Esophagus muscularis mucosa (tissue), 4 donors: Measurements from ENCODE around the gene PDE4D. TPM values are rescaled to one million over a fixed set of nuclear protein-coding genes. Genes with fewer than 3 reads are reported as not detected.

ENCODE experiments used
- DNase-seq: peaks from one replicate; pipeline ENCODE4 v3.0.0-alpha.2; 2017; ENCODE audit errors: extremely low spot score
- H3K27ac ChIP-seq, 4 donors: fragments of 200-600 bp; sonication (generic); replicated peaks in 1 of 4; 1 replicate in 3 of 4; 2 replicates in 1 of 4; pipeline ENCODE4 v1.5.1; 2016 to 2019; ENCODE audit warnings: mild to moderate bottlenecking in 1 of 4
- H3K27me3 ChIP-seq, 4 donors: fragments of 200-600 bp; sonication (generic); one replicate each; pipeline versions ENCODE4 v1.5.1 to v1.6.0; 2016 to 2019
- H3K36me3 ChIP-seq, 4 donors: fragments of 200-600 bp; sonication (generic); one replicate each; pipeline ENCODE4 v1.5.1; 2016 to 2019
- H3K4me1 ChIP-seq, 4 donors: fragments of 200-600 bp; sonication (generic); one replicate each; pipeline ENCODE4 v1.5.1; 2016 to 2019
- H3K4me3 ChIP-seq, 4 donors: fragments of 200-600 bp; sonication (generic); 1 replicate in 2 of 4; 2 replicates in 2 of 4; pipeline ENCODE4 v1.5.1; 2016 to 2019; ENCODE audit warnings: mild to moderate bottlenecking in 4 of 4, moderate library complexity in 1 of 4
- H3K9me3 ChIP-seq, 4 donors: fragments of 200-600 bp; sonication (generic); 1 replicate in 3 of 4; 2 replicates in 1 of 4; pipeline ENCODE4 v1.5.1; 2016 to 2019
- EP300 ChIP-seq: sonication (generic); formaldehyde crosslinking; IDR thresholded peaks from one replicate; pipeline ENCODE4 v1.6.1; 2017; ENCODE audit warnings: antibody characterized with exemption
- POLR2A ChIP-seq: fragments of 450-650 bp; IDR thresholded peaks from one replicate; pipeline ENCODE4 v1.6.1; 2017; ENCODE audit warnings: antibody characterized with exemption, moderate library complexity, mild to moderate bottlenecking, low read depth
- POLR2AphosphoS5 ChIP-seq, 2 donors: sonication (generic); formaldehyde crosslinking; IDR thresholded peaks; one replicate each; pipeline ENCODE4 v1.6.1; 2017; ENCODE audit warnings: antibody characterized with exemption in 2 of 2
- WGBS: methylation state at CpG from one replicate; pipeline ENCODE4 v1.1.5; 2018; 5-methylcytosine and 5-hydroxymethylcytosine counted together
- intact Hi-C: fragments of 100-400 bp; cut with DNase I; formaldehyde crosslinking; loops from one replicate; pipeline ENCODE4 v1.15.1; 2023
- total RNA-seq, 4 donors: library from RNA; depleted of rRNA; stranded (reverse); fragments of >200 nt; gene quantifications; one replicate each; pipeline versions ENCODE4 v1.1.0 to v1.2.1, GENCODE V29; 2016
- TF ChIP-seq, protein P1 (sequence below), 3 experiments: fragments of 200-600 bp in 2 of 3; fragments of 450-650 bp in 1 of 3; sonication (generic) in 2 of 3; IDR thresholded peaks; one replicate each; pipeline ENCODE4 v1.5.1; 2017 to 2019; ENCODE audit warnings: antibody characterized with exemption in 3 of 3, mild to moderate bottlenecking in 2 of 3, moderate library complexity in 1 of 3

PDE4D gene
- total RNA-seq, 4 donors from 2014 or later: 39.2 to 87.0 (median 50.2) TPM

DNA sequence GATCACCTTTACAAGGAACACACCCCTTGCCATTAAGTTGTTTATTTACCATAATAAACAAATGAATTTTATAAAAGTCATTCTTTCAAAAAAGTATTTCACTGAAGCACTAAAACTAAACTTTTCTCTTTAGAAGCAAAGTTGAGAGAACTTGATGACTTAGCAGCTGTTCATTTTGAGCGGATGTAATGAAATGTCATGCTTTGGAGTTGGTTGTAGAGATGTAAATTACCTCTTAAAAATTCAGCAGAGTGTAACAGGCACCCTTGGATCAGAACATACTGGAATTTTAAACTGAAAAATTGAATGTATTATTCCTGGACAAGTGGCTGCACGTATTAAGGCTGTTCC lies 617.2 kb downstream of the PDE4D start:
- peaks cover 11 to 26% (median 22%) of the 10 kb centered on the region in 4 donors for H3K4me1 ChIP-seq
- intact Hi-C loops: loop anchor here (5.0 kb wide), 2 partner anchors 81 to 84 kb away; no protein-coding TSS in a partner anchor
- WGBS: 43% methylated on average over 2 of the region's 2 CpGs
- no peak for TF ChIP-seq POLR2AphosphoS5 (IDR thresholded peaks at IDR 0.05)
- TF ChIP-seq POLR2A: no peak
- TF ChIP-seq, protein P1, sequence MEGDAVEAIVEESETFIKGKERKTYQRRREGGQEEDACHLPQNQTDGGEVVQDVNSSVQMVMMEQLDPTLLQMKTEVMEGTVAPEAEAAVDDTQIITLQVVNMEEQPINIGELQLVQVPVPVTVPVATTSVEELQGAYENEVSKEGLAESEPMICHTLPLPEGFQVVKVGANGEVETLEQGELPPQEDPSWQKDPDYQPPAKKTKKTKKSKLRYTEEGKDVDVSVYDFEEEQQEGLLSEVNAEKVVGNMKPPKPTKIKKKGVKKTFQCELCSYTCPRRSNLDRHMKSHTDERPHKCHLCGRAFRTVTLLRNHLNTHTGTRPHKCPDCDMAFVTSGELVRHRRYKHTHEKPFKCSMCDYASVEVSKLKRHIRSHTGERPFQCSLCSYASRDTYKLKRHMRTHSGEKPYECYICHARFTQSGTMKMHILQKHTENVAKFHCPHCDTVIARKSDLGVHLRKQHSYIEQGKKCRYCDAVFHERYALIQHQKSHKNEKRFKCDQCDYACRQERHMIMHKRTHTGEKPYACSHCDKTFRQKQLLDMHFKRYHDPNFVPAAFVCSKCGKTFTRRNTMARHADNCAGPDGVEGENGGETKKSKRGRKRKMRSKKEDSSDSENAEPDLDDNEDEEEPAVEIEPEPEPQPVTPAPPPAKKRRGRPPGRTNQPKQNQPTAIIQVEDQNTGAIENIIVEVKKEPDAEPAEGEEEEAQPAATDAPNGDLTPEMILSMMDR (IDR thresholded peaks at IDR 0.05): no peak
- DNase-seq: no peak
- no peaks in the 10 kb centered on the region for H3K9me3 ChIP-seq
- H3K4me3 ChIP-seq: peak overlapping the region; percentile 56 to 60 (median 60)
- H3K27me3 ChIP-seq: no peaks in the 10 kb centered on the region
- peak overlapping the region; percentile 83 to 89 (median 84) for H3K27ac ChIP-seq
- H3K36me3 ChIP-seq: no peaks in the 10 kb centered on the region

DNA sequence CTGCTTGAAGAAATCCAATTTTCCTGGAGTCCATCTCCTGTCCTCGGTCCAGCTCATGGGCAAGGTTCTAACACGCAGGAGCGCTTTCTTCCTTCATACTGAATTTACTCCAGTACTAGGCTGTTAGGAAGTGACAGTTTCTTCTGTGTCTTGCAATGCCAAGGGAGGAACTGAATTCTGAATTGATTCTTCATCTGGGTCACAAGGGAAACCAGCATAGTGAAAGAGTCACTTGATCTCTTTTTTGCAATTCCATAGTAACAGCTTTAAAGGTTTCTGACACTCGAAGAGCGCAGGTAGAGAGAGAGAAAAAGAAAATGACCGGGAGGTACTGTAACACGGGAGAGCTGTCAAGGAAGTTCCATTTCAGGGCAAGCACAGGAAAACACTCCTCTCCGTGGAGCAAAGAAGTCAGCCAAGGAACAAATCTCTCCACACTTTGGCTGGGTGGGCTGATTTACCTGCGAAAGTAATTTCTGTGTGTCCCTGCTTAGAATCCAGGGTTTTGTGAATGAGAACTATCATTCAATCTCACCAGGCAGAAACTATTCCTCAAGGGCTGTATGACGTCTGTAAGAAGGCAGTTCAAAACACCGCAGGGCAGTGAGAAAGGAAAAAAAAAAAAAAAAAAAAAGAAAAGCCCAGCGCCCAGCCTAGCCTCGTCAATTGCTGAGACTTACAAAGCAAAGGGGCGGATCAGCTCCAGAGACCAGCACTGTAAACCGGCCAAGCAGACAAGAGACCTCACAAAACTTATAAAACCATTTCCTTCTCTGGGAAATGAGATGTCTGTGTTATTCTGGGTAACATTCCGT lies 617.8 kb downstream of the PDE4D start:
- no peak for TF ChIP-seq POLR2A
- TF ChIP-seq POLR2AphosphoS5 (IDR thresholded peaks at IDR 0.05): peak; percentile 9 to 48
- H3K36me3 ChIP-seq: no peaks in the 10 kb centered on the region
- intact Hi-C loops: loop anchor here (5.0 kb wide), 2 partner anchors 82 to 83 kb away; no protein-coding TSS in a partner anchor
- no peaks in the 10 kb centered on the region for H3K27me3 ChIP-seq
- peak overlapping the region; percentile 83 to 89 (median 84) for H3K27ac ChIP-seq
- peaks cover 11 to 30% (median 27%) of the 10 kb centered on the region in 4 donors for H3K4me1 ChIP-seq
- no peak for DNase-seq
- peak overlapping the region; percentile 56 to 60 (median 60) for H3K4me3 ChIP-seq
- 6% methylated on average over 16 of the region's 16 CpGs for WGBS
- H3K9me3 ChIP-seq: no peaks in the 10 kb centered on the region

GRCh38 chr5:59275170-59275509 lies 618.4 kb downstream of the PDE4D start:
- 10% methylated on average over 5 of the region's 5 CpGs for WGBS
- intact Hi-C loops: loop anchor here (5.0 kb wide), 2 partner anchors 82 to 83 kb away; no protein-coding TSS in a partner anchor
- H3K4me1 ChIP-seq: peaks cover 11 to 36% (median 33%) of the 10 kb centered on the region in 4 donors
- H3K4me3 ChIP-seq: peak overlapping the region; percentile 56 to 60 (median 60)
- no peaks in the 10 kb centered on the region for H3K27me3 ChIP-seq
- no peak for DNase-seq
- H3K36me3 ChIP-seq: no peaks in the 10 kb centered on the region
- H3K9me3 ChIP-seq: no peaks in the 10 kb centered on the region
- H3K27ac ChIP-seq: peak overlapping the region; percentile 83 to 89 (median 84)
- TF ChIP-seq EP300: no peak
- TF ChIP-seq POLR2AphosphoS5 (IDR thresholded peaks at IDR 0.05): no peak
- TF ChIP-seq, protein P1 (IDR thresholded peaks at IDR 0.05): no peak
- TF ChIP-seq POLR2A: no peak

GRCh38 chr5:59274106-59274636 lies 619.4 kb downstream of the PDE4D start:
- Histone ChIP-seq H3K9me3 (no peaks in the 10 kb centered on the region), H3K36me3 (no peaks in the 10 kb centered on the region), H3K4me3 (peak overlapping the region; percentile 56 to 60 (median 60)), H3K27me3 (no peaks in the 10 kb centered on the region), H3K4me1 (peaks cover 11 to 40% (median 34%) of the 10 kb centered on the region in 4 donors), H3K27ac (peak overlapping the region; percentile 83 to 89 (median 84))
- no peak for DNase-seq
- intact Hi-C loops: no loop called here
- 33% methylated on average over 4 of the region's 4 CpGs for whole genome bisulfite sequencing
- TF ChIP-seq EP300 (no peak), POLR2A (no peak), POLR2AphosphoS5 (IDR thresholded peaks at IDR 0.05) (no peak)
- TF ChIP-seq, protein P1 (IDR thresholded peaks at IDR 0.05): no peak

GRCh38 chr5:59272809-59273427 lies 620.6 kb downstream of the PDE4D start:
- H3K27me3 ChIP-seq: no peaks in the 10 kb centered on the region
- H3K4me3 ChIP-seq: peak overlapping the region; percentile 56 to 60 (median 60)
- H3K9me3 ChIP-seq: no peaks in the 10 kb centered on the region
- intact Hi-C loops: no loop called here
- 49% methylated on average over 3 of the region's 3 CpGs for WGBS
- H3K4me1 ChIP-seq: peaks cover 11 to 43% (median 40%) of the 10 kb centered on the region in 4 donors
- no peak for DNase-seq
- TF ChIP-seq EP300: no peak
- TF ChIP-seq POLR2A: no peak
- TF ChIP-seq POLR2AphosphoS5 (IDR thresholded peaks at IDR 0.05): no peak
- TF ChIP-seq, protein P1 (IDR thresholded peaks at IDR 0.05): no peak
- no peaks in the 10 kb centered on the region for H3K36me3 ChIP-seq
- peak overlapping the region; percentile 83 to 89 (median 84) for H3K27ac ChIP-seq
